ENCODE data around the gene ICAM1.
A peak's percentile ranks its signal among the peaks of the same experiment; 100 is the strongest.

The ICAM1 gene

GRCh38 chr19:10256551-10256950 is 14.4 kb upstream of the ICAM1 start:
- no peak overlapping the region for H3K4me3 ChIP-seq (replicated peaks; ENCODE audit: low read depth, low read length)
- TF ChIP-seq, protein P1, sequence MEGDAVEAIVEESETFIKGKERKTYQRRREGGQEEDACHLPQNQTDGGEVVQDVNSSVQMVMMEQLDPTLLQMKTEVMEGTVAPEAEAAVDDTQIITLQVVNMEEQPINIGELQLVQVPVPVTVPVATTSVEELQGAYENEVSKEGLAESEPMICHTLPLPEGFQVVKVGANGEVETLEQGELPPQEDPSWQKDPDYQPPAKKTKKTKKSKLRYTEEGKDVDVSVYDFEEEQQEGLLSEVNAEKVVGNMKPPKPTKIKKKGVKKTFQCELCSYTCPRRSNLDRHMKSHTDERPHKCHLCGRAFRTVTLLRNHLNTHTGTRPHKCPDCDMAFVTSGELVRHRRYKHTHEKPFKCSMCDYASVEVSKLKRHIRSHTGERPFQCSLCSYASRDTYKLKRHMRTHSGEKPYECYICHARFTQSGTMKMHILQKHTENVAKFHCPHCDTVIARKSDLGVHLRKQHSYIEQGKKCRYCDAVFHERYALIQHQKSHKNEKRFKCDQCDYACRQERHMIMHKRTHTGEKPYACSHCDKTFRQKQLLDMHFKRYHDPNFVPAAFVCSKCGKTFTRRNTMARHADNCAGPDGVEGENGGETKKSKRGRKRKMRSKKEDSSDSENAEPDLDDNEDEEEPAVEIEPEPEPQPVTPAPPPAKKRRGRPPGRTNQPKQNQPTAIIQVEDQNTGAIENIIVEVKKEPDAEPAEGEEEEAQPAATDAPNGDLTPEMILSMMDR (IDR thresholded peaks at IDR 0.05; ENCODE audit: low read depth, low read length, missing control alignments) = no peak
- no peak for DNase-seq (ENCODE audit: extremely low read depth, low read depth)

DNA sequence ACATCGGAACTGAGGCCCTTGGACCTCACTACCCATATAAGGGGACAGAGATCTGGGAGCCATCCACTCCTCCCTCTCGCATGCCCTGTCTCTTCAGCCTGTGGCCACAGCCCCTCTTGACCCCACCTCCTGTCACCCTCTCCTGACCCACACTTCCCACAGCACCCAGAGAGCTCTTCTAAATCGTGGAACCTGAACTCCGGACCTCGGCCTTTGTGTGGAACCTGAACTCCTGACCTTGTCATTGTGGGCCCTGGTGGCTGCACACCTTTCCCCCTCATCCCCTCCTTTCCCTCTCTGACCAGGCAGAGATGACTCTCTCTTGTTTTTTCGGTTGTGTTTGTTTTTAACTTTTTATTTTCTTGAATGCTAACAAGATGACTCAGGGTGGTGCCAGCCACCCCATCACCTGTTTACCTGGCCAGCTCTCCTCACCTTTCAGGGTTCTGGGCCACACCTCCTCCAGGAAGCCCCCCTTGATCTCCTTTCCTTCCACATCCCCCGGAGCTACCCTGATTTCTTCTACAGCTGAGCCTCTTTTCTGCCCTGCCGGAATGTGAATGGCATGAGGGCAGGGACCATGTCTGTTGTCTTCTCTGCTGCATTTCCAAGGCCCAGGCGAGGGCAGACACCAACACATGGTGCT is 13.8 kb upstream of the ICAM1 start:
- TF ChIP-seq, protein P1 (IDR thresholded peaks at IDR 0.05; ENCODE audit: low read depth, low read length, missing control alignments) = no peak
- DNase-seq (ENCODE audit: extremely low read depth, low read depth) = no peak
- H3K4me3 ChIP-seq (replicated peaks; ENCODE audit: low read depth, low read length) = no peak overlapping the region

DNA sequence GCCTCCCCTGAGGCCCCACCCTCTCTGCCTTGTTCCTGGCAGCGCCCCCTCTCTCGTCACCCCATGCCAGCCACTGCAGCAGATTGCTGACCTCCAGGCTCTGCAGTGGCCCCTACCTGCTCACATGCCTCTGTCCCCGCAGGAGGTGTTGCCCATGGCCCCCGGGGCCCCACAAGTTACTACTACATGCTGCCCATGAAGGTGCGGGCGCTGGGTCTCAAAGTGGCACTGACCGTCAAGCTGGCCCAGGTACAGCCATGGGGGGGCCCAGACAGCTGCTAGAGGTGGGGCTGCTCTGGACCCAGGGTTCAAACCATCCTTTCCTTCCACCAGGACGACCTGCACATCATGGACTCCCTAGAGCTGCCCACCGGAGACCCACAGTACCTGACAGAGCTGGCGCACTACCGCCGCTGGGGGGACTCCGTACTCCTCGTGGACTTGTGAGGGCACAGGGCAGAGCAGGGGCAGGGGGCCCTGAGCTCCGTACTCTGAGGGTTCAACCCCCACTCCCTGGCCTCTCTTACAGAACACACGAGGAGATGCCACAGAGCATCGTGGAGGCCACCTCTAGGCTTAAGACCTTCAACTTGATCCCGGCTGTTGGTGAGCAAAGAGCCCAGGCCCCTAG is 12.7 kb upstream of the ICAM1 start:
- no peak overlapping the region for H3K4me3 ChIP-seq (replicated peaks; ENCODE audit: low read depth, low read length)
- TF ChIP-seq, protein P1 (IDR thresholded peaks at IDR 0.05; ENCODE audit: low read depth, low read length, missing control alignments) = no peak
- no peak for DNase-seq (ENCODE audit: extremely low read depth, low read depth)

DNA sequence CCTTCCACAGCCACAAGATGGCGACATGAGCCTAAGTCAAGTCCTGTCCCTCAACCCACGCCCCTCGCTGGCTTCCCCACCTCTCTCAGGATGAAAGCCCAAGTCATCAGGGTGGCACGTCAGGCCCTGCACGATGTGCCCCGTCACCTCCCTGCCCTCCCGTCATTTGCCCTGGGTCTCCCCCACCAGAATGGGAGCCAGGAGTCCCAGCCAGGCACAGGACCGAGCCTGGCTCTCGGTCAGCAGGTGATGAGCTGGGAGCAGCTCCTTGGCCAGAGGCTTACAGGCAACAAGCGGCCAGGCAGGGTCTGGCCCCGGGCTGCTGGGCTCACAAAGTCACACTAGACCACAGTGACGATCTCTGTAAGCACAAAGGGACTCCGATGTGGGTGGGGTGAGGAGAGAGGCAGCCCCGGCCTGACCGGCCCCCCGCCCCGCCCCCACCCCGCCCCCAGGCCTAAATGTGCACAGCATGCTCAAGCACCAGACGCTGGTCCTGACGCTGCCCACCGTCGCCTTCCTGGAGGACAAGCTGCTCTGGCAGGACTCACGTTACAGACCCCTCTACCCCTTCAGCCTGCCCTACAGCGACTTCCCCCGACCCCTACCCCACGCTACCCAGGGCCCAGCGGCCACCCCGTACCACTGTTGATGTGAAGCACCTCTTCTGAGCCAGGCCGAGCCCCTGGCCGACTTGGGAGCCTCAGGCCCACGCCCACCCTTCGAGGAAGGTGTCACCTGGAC is 11.6 kb upstream of the ICAM1 start:
- DNase-seq (ENCODE audit: extremely low read depth, low read depth) = peak; percentile 70
- TF ChIP-seq, protein P1 (IDR thresholded peaks at IDR 0.05; ENCODE audit: low read depth, low read length, missing control alignments) = peak; percentile 74
- H3K4me3 ChIP-seq (replicated peaks; ENCODE audit: low read depth, low read length) = no peak overlapping the region

DNA sequence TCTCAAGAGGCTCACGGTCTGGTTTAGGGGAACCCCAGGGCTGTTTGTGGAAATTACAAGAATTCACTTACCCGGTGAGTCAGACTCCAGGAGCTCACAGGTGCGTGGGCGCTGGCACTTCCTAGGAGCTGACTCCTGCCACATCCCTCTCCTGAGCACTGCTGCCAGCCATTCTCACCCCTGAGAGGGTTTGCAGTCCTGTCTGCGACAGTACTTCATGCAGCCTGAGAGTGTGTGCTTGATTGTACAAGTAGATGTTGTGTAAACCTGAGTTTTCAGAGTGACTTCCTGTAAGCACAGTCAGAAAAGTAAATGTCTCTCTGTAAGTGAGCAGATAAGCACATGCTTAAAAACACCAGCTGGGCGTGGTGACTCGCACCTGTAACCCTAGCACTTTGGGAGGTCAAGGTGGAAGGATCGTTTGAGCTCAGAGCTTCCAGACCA is 10.8 kb upstream of the ICAM1 start:
- DNase-seq (ENCODE audit: extremely low read depth, low read depth) = no peak
- TF ChIP-seq, protein P1 (IDR thresholded peaks at IDR 0.05; ENCODE audit: low read depth, low read length, missing control alignments) = no peak
- no peak overlapping the region for H3K4me3 ChIP-seq (replicated peaks; ENCODE audit: low read depth, low read length)

GRCh38 chr19:10262771-10263170 is 8.1 kb upstream of the ICAM1 start:
- H3K4me3 ChIP-seq (replicated peaks; ENCODE audit: low read depth, low read length) = no peak overlapping the region
- DNase-seq (ENCODE audit: extremely low read depth, low read depth) = no peak
- TF ChIP-seq, protein P1 (IDR thresholded peaks at IDR 0.05; ENCODE audit: low read depth, low read length, missing control alignments) = no peak

Data from HFF-Myc (cell line).